OCI-LY1 (cell line): ENCODE measurements around the gene GATD1.

ENCODE experiments used
- H2AFZ ChIP-seq: fragments of 200-600 bp; sonication (generic), shearing (Covaris generic); 2 replicates; pipeline ENCODE4 v1.6.0; 2014; ENCODE audit warnings: antibody characterized with exemption, mild to moderate bottlenecking, low read length
- H3F3A ChIP-seq: fragments of 200-600 bp; sonication (generic), shearing (Covaris generic); 2 replicates; pipeline ENCODE4 v1.6.0; 2014; ENCODE audit warnings: mild to moderate bottlenecking, antibody characterized with exemption, low read length, moderate library complexity; ENCODE audit not compliant: insufficient read depth
- H3K27ac ChIP-seq: fragments of 200-600 bp; sonication (generic); 2 replicates; pipeline ENCODE4 v1.5.1; 2014; ENCODE audit warnings: low read length, mixed run types, mild to moderate bottlenecking, low read depth; ENCODE audit not compliant: poor library complexity, severe bottlenecking
- H3K27me3 ChIP-seq: fragments of 200-600 bp; sonication (generic); 2 replicates; pipeline ENCODE4 v1.6.0; 2014; ENCODE audit warnings: antibody characterized with exemption, mild to moderate bottlenecking, low read length, moderate library complexity; ENCODE audit not compliant: insufficient read depth
- H3K36me3 ChIP-seq: fragments of 200-600 bp; sonication (generic); 2 replicates; pipeline ENCODE4 v1.6.1; 2014; ENCODE audit warnings: mild to moderate bottlenecking, antibody characterized with exemption, low read length, moderate library complexity, mixed read lengths; ENCODE audit not compliant: insufficient read depth
- H3K4me1 ChIP-seq: fragments of 200-600 bp; sonication (generic); 2 replicates; pipeline ENCODE4 v1.5.1; 2014; ENCODE audit warnings: mild to moderate bottlenecking, low read length, moderate library complexity; ENCODE audit not compliant: insufficient read depth, severe bottlenecking
- H3K4me2 ChIP-seq: fragments of 200-600 bp; sonication (generic), shearing (Covaris generic); 2 replicates; pipeline ENCODE4 v1.6.1; 2014; ENCODE audit warnings: low read length
- H3K4me3 ChIP-seq: fragments of 200-600 bp; sonication (generic); 2 replicates; pipeline ENCODE4 v1.5.1; 2014; ENCODE audit warnings: low read length, low read depth, mild to moderate bottlenecking, mixed read lengths; ENCODE audit not compliant: poor library complexity, severe bottlenecking
- H3K79me2 ChIP-seq: fragments of 200-600 bp; shearing (Covaris generic); 2 replicates; pipeline ENCODE4 v1.6.1; 2016; ENCODE audit warnings: mixed run types, low read length, mixed read lengths; ENCODE audit not compliant: insufficient read depth
- H3K9ac ChIP-seq: fragments of 200-600 bp; sonication (generic), shearing (Covaris generic); 2 replicates; pipeline ENCODE4 v1.6.1; 2014; ENCODE audit warnings: mild to moderate bottlenecking, low read length, mixed read lengths
- H3K9me2 ChIP-seq: fragments of 200-600 bp; sonication (generic), shearing (Covaris generic); 2 replicates; pipeline ENCODE4 v1.6.1; 2014; ENCODE audit warnings: low read depth, mild to moderate bottlenecking, low read length, mixed read lengths
- H3K9me3 ChIP-seq: fragments of 200-600 bp; shearing (Covaris generic); 2 replicates; pipeline ENCODE4 v1.6.1; 2014; ENCODE audit warnings: low read length, mixed read lengths
- H4K20me1 ChIP-seq: fragments of 200-600 bp; sonication (generic), shearing (Covaris generic); 2 replicates; pipeline ENCODE4 v1.6.0; 2016; ENCODE audit warnings: mild to moderate bottlenecking, low read length; ENCODE audit not compliant: insufficient read depth
- CTCF ChIP-seq: fragments of 200-600 bp; sonication (generic), shearing (Covaris generic); IDR thresholded peaks from 2 replicates; pipeline ENCODE4 v1.5.1; 2017; ENCODE audit warnings: mild to moderate bottlenecking, antibody characterized with exemption, low read length, moderate library complexity, mixed read lengths
- EZH2 ChIP-seq: fragments of 200-600 bp; sonication (generic), shearing (Covaris generic); IDR thresholded peaks from 2 replicates; pipeline ENCODE4 v1.8.0; 2017; ENCODE audit warnings: borderline replicate concordance, mixed run types, mild to moderate bottlenecking, antibody characterized with exemption, low read length, moderate library complexity, mixed read lengths

GATD1 gene

DNA sequence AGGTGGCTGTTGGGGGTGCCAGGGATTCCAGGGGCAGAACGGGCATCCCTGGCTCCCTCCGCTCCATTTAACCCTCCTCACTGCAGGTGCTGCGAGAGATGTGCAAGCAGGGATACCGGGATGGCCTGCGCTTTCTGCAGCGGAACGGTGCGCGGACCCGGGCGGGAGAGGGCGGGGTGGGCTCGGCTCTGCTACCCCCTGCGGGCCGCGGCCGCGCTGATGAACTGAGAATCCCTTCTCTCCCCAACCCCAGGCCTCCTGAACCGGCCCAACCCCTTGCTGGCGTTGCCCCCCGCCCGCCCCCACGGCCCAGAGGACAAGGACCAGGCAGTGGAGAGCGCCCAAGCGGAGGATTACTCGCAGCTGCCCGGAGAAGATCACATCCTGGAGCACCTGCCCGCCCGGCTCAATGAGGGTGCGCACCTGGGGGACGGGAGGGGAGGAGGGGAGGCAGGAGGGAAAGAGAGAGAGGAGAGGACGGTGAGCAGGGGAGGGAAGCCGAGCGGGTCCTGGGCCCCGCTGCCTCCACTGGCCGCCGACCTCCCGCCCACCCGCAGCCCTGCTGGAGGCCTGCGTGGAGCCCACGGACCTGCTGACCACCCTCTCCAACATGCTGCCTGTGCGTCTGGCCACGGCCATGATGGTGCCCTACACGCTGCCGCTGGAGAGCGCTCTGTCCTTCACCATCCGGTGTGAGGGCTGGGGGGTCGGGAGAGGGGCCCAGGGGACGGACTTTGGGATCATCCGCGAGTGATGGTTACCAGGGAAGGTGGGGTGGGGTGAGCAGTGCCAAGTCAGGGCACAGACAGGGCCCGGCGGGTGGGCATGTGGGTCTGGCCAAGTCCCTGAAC is 46.4 kb upstream of the GATD1 start:
- no peak overlapping the region for H3K27ac ChIP-seq
- H3K9me2 ChIP-seq, result no peaks in the 10 kb centered on the region
- peaks cover 14% of the 10 kb centered on the region for H3K36me3 ChIP-seq
- no peaks in the 10 kb centered on the region for H3K9me3 ChIP-seq
- no peak for TF ChIP-seq EZH2
- TF ChIP-seq CTCF, result no peak
- no peaks in the 10 kb centered on the region for H4K20me1 ChIP-seq
- H3F3A ChIP-seq, result no peaks in the 10 kb centered on the region
- no peak overlapping the region for H3K9ac ChIP-seq
- H3K4me2 ChIP-seq, result no peak overlapping the region
- H3K27me3 ChIP-seq, result peaks cover 7% of the 10 kb centered on the region
- no peak overlapping the region for H3K4me3 ChIP-seq
- H2AFZ ChIP-seq, result no peak overlapping the region
- H3K4me1 ChIP-seq, result peaks cover 24% of the 10 kb centered on the region
- H3K79me2 ChIP-seq, result no peaks in the 10 kb centered on the region

- H3K79me2 ChIP-seq, result no peaks in the 10 kb centered on the region
- H3K27ac ChIP-seq, result no peak overlapping the region
- H3K9me3 ChIP-seq, result no peaks in the 10 kb centered on the region
- no peak overlapping the region for H3K4me2 ChIP-seq
- peaks cover 16% of the 10 kb centered on the region for H3K4me1 ChIP-seq
- no peaks in the 10 kb centered on the region for H3K27me3 ChIP-seq
- H3F3A ChIP-seq, result peaks cover 4% of the 10 kb centered on the region; the same call in 1 of the 2 replicates
- H3K4me3 ChIP-seq, result no peak overlapping the region
- peaks cover 14% of the 10 kb centered on the region for H3K36me3 ChIP-seq
- H3K9ac ChIP-seq, result no peak overlapping the region
- H2AFZ ChIP-seq, result no peak overlapping the region
- no peaks in the 10 kb centered on the region for H4K20me1 ChIP-seq
- no peak for TF ChIP-seq CTCF
- no peak for TF ChIP-seq EZH2
- no peaks in the 10 kb centered on the region for H3K9me2 ChIP-seq
These were observed 44.5 kb upstream of the GATD1 start for GRCh38 chr11:821512-822371.

DNA sequence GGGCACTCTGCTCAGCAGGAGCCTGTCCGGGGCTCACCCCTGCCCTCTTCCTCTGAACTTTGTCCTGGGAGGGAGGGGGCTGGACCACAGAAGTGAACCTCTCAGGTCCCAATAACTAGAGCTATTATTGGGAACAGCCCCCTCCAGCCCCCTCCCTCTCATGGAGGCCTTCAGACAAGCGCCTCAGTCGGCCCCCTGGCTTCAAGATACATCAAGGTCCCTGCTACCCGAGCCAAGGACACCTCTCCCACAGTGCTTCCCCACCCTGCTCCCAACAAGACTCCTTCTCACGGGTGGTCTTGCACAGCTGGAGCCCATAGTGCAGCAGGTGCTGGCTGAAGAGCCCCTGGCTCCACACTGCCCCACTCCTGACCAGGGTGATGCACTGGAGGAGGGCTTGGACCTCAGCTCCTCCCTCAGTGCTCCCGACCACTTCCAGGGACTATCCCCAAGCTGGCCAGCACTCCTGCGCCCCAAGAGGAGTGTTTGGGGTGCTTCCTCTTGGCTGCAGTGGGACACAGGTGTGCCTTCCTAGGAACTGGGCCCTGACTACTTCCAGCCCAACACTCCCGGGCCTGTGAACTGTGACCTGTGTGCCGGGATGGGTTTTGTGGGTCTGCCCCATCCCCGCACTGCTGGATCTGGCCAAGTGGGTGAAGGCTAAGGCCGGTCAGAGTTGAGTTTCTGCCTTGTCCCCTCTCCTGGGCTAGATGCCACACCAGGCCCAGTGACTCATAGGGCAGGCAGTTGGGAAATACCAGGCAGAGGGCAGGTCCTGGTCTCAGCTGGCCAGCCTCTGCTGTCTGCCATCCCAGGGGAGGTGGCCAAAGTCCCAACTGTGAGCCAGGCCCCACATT is 43.6 kb upstream of the GATD1 start:
- H3K4me2 ChIP-seq, result peak overlapping the region; percentile 85
- H3K9me2 ChIP-seq, result no peaks in the 10 kb centered on the region
- peaks cover 15% of the 10 kb centered on the region for H3K4me1 ChIP-seq
- peaks cover 4% of the 10 kb centered on the region; the same call in 1 of the 2 replicates for H3F3A ChIP-seq
- H3K36me3 ChIP-seq, result peaks cover 19% of the 10 kb centered on the region
- no peaks in the 10 kb centered on the region for H3K79me2 ChIP-seq
- no peak for TF ChIP-seq CTCF
- no peaks in the 10 kb centered on the region for H4K20me1 ChIP-seq
- peak overlapping the region; percentile 75 for H3K4me3 ChIP-seq
- H3K27ac ChIP-seq, result no peak overlapping the region
- no peak overlapping the region for H2AFZ ChIP-seq
- no peaks in the 10 kb centered on the region for H3K27me3 ChIP-seq
- H3K9ac ChIP-seq, result peak overlapping the region; percentile 77; the same call in 1 of the 2 replicates
- no peaks in the 10 kb centered on the region for H3K9me3 ChIP-seq
